ENCODE data around the gene NPIPA1.
"Not testable (repeated sequence)": the region's sequence is repeated elsewhere in the genome, so short reads cannot be mapped to it uniquely, and the experiment has no call there.

The NPIPA1 gene

DNA sequence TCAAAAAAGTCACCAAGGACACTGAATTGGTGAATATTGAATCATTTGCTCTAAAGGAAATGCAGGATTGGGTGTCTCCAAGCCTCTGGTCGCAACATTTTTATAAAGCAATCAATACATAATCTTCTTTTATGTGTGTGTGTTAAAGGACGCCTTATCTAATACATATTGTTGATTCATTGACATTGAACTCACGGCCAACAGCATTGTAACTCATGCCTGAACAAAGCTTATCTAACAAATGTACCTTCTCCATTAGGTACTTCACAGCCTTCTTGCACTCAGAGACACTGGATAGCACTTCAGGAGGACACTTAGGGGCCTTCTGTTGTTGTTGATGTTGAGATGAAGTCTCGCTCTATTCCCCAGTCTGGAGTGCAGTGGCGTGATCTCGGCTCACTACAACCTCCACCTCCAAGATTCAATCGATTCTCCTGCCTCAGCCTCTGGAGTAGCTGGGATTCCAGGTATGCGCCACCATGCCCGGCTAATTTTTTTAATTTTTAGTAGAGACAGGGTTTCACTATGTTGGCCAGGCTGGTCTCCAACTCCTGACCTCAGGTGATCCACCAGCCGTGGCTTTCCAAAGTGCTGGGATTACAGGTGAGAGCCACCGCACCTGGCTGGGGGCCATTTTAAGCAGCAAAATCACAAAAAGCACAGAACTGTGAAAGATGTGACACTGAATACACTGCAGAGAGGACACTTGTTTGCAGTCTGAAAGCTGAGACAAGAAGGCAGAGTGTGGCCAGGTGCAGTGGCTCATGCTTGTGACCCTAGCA is 24.4 kb downstream of the NPIPA1 start:
- in situ Hi-C loops (cut with HindIII; ENCODE audit: low pct_unique_long_range_greater_than_20kb, low sequenced_read_pairs), result no loop called here

DNA sequence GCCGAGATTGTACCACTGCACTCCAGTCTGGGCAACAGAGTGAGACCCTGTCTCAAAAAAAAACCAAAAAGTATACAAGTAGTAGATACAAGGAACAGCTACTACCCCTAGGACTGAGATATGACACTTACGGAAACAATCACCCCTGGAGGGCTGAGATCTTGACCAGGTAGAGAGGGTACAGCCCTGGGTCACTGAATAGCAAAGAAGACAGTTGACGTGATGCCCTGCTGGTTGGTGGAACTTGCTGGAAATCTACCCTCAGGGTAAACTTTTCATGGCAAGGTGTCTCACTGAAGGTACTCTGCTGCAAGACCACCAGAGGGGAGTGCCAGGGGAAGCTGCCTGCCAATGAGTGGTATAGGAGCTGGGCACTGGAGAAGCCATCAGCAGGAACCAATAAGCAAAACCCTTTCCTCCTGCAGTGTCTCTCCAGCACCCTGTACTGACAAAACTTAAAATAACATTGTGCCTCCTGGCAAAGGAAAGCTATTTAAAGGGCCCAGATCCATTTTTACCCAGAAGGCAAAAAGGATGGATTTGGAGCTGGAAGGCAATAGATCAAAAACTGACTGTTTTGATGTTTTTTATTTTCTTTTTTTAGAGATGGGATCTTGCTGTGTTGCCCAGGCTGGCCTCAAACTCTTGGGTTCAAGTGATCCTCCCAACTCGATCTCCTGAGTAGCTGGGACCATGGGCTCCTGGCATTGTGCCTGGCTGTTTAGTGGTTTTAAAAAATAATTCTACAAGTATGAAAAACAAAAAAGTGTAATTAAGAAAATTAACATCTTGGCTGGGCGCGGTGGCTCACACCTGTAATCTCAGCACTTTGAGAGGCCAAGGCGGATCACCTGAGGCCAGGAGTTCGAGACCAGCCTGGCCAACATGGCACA is 26.3 kb downstream of the NPIPA1 start:
- DNase-seq (ENCODE audit: low read depth in 1 of 2, low spot score in 1 of 2), result no peak
- TF ChIP-seq JUND (IDR thresholded peaks at IDR 0.05; ENCODE audit: low read depth), result no peak
- in situ Hi-C loops (cut with HindIII; ENCODE audit: low pct_unique_long_range_greater_than_20kb, low sequenced_read_pairs), result no loop called here

More for the DNA sequence above, 24.4 kb downstream of the NPIPA1 start:
- DNase-seq (ENCODE audit: low read depth in 1 of 2, low spot score in 1 of 2), result no peak
- no peak for TF ChIP-seq JUND (IDR thresholded peaks at IDR 0.05; ENCODE audit: low read depth)

DNA sequence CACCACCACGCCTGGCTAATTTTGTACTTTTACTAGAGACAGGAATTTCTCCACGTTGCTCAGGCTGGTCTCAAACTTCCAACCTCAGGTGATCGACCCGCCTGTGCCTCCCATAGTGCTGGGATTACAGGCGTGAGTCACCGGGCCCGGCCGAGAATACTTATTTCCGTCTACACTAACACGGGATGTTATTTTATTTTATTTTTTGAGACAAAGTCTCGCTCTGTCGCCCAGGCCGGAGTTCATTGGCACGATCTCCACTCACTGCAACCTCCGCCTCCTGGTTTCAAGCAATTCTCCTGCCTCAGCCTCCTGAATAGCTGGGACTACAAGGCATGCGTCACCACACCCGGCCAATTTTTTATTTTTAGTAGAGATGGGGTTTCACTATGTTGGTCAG is 28.1 kb downstream of the NPIPA1 start:
- no peak for TF ChIP-seq JUND (IDR thresholded peaks at IDR 0.05; ENCODE audit: low read depth)
- in situ Hi-C loops (cut with HindIII; ENCODE audit: low pct_unique_long_range_greater_than_20kb, low sequenced_read_pairs), result no loop called here
- DNase-seq (ENCODE audit: low read depth in 1 of 2, low spot score in 1 of 2), result no peak

DNA sequence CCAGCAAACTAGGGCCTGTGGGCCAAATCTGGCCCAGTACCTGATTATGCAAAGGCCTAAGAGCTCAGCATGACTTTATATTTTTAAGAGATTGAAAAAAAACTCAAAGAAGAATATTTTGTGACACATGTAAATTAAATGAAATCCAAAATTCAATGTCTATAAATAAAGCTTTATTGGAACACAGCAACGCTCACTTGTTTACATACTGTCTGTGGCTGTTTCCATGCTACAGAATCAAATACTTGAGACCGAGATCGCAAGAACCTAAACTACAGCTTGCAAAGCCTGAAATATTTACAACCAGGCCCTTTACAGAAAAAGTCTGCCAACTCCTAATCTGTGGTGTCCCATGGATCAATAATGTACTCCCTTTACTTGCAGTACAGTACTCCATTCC is 32.6 kb downstream of the NPIPA1 start:
- in situ Hi-C loops (cut with HindIII; ENCODE audit: low pct_unique_long_range_greater_than_20kb, low sequenced_read_pairs); DNase-seq (ENCODE audit: low read depth in 1 of 2, low spot score in 1 of 2): not testable (repeated sequence)

DNA sequence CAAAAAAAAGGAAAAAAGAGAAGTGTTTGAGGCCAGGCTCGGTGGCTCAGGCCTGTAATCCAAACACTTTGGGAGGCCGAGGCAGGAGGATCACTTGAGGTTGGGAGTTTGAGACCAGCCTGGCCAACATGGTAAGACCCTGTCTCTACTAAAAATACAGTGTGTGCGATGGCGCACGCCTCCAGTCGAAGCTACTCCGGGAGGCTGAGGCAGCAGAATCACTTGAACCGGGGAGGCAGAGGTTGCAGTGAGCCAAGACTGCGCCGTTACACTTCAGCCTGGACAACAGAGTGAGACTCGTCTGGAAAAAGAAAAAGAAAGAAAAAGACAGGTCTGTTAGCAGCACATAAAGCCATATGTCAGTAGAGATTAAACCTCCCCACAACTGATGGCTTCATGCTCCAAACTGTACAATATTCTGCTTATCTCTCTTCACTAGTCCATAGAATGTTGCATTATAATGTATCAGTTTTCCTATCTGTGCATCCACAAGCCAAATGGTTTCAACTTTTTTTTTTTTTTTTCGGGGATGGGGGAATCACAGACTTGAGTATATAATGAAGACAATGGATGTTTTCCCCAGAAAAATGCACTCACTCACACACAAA is 34.5 kb downstream of the NPIPA1 start:
- DNase-seq (ENCODE audit: low read depth in 1 of 2, low spot score in 1 of 2); in situ Hi-C loops (cut with HindIII; ENCODE audit: low pct_unique_long_range_greater_than_20kb, low sequenced_read_pairs): not testable (repeated sequence)

DNA sequence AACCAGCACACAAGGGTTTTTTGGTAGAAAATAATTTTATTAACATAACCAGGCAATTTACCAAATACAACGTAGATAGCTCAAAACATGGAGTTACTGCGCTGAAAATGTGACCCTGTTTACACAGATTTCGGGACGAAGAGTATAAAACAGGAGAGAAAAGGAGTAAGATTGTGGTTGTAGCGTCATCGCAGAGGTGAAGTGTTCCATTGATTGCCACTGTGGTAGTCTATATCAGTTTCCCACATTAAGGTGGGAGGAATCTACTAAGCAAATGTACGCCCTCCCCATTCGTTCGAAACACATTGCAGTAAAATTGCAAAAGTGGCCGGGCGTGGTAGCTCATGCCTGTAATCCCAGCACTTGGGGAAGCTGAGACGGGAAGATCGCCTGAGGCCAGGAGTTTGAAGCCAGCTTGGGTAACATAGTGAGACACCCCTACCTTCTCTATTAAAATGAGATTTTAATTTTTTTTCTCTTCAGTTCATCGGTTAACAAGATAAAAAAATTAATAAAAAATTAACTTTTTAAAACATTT is 36.6 kb downstream of the NPIPA1 start:
- in situ Hi-C loops (cut with HindIII; ENCODE audit: low pct_unique_long_range_greater_than_20kb, low sequenced_read_pairs); DNase-seq (ENCODE audit: low read depth in 1 of 2, low spot score in 1 of 2): not testable (repeated sequence)

DNA sequence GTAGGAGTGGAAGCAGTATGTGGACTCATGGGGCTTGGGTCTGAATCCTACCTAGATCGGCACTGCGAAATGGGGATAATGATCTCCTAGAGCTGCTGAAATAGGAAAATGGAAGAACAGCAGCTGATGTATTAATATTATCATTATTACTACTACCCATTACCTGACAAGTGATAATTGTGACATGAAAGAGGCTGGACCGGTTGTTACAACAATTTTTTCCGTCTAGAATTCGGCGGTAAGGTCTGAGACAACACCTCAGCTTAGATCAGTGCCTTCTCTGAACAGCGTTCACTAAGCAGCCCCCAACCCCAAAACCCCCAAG is 37.0 kb downstream of the NPIPA1 start:
- in situ Hi-C loops (cut with HindIII; ENCODE audit: low pct_unique_long_range_greater_than_20kb, low sequenced_read_pairs), result not testable (repeated sequence)
- DNase-seq (ENCODE audit: low read depth in 1 of 2, low spot score in 1 of 2), result peak in 1 of 2 experiments; percentile 76

DNA sequence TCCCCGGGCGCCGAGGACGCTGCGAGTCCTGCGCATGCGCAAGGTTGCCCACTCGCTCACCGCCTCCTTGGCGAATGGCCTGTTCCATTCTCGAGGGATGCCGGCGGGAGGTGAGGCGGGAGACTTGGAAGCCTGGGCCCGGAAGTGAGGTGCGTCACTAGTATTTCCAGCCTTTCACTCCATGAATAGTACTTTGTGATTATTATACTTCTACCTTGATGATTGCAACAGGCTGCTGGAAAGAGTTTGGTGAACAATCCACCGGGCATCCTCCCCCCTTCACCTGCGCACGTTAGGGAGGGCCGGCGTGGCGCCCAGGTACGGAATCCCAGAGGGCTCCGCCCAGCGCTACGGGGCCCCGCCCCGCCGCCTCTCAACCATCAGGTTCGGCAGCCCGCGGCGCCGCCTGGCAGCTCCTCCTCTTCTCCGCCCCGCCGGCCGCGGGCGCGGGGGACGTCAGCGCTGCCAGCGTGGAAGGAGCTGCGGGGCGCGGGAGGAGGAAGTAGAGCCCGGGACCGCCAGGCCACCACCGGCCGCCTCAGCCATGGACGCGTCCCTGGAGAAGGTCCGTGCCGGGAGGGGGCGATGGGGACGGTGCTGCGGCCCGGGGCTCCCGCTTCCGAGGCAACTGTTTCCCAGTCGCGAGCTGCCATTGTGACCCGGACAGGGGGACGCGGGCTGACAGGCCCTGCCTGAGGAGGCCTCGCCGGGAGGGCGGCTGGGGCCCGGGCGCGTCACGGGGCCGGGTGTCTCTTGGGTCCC is 37.6 kb downstream of the NPIPA1 start, which contains the start of gene PDXDC1:
TSS of gene PDXDC1 (plus strand) at position 371 of the 762 bp plus-strand sequence. CDS start at position 545, 174 bp downstream.
- in situ Hi-C loops (cut with HindIII; ENCODE audit: low pct_unique_long_range_greater_than_20kb, low sequenced_read_pairs), result not testable (repeated sequence)
- peak; percentile 64 to 96 for DNase-seq (ENCODE audit: low read depth in 1 of 2, low spot score in 1 of 2)

DNA sequence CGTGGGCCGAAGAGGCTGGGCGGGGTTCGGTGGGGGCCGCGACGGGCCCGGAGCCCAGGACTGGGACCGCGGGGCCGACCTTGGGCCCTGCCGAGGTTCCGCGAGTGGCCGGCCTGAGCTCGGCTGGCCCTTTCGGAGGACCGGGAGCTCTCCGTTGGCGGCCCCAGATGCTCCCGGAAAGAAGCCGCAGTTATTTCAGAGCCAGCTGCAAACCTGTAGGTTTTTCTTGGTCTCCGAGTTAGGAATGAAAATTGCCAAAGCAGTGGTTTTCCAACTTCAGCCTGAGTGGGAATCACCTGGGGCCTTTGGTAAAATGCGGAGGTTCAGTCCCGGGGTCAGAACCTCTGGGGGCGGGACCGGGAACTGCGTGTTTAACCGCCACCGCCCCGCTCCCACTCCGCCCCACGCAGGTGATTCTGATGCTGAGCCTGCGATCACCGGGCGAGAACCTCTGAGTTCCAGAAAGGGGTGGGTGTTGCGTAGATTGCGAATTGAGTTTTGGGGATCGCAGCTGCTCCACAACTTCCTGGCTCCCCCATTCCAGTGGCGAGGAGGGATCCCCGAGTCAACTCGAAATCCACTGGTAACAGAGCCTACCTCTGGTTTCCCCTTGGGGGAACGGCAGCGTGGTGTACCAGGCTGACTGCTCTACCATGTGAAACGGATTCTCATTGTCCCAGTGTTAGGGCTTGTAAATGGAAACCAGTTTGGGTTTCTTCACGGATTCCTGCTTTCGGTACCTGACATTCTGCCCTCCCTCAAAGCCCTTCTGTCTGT is 38.4 kb downstream of the NPIPA1 start:
- DNase-seq (ENCODE audit: low read depth in 1 of 2, low spot score in 1 of 2), result peak in 1 of 2 experiments; percentile 60
- in situ Hi-C loops (cut with HindIII; ENCODE audit: low pct_unique_long_range_greater_than_20kb, low sequenced_read_pairs), result not testable (repeated sequence)

DNA sequence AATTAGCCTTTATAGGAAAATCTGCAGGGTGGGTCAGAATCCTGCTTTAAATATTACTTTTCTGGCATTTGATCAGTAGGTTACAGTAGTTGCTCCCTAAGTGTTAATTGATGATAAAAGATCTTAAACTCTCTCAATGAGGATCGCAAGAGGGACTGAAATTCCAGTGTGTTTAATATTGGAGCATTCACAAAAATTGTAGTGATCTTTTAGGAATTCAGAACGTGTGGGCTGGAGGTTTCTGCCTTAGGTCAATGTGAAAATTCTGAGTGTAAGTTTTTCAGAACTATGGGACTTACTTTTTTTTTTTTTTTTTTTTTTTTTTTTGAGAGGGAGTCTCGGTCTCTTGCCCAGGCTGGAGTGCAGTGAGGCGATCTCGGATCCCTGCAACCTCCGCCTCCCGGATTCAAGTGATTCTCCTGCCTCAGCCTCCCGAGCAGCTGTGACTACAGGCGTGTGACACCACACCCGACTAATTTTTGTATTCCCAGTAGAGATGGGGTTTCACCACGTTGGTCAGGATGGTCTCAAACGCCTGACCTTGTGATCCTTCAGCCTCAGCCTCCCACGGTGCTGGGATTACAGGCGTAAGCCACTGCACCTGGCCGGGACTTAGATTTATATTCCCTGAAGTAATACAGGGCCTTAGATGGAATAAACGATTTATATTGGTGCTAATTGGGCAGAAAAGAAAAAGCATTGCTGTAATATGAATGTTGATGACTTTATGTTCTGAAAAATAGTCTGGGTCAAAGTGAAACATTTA is 39.9 kb downstream of the NPIPA1 start:
- DNase-seq (ENCODE audit: low read depth in 1 of 2, low spot score in 1 of 2); in situ Hi-C loops (cut with HindIII; ENCODE audit: low pct_unique_long_range_greater_than_20kb, low sequenced_read_pairs): not testable (repeated sequence)

DNA sequence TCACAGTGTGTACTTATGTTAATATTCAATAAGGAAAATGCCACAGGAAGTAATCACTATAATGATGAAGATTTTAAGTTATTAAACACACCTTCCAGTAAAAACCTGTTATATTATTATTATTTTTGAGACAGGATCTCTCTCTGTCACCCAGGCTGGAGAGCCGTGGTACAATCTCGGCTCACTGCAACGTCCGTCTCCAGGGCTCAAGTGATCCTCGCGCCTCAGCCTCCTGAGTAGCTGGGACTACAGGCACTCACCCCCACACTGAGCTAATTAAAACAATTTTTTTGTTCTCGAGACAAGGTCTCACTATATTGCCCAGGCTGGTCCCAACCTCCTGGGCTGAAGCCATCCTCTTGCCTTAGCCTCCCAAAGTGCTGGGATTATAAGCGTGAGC is 41.0 kb downstream of the NPIPA1 start:
- DNase-seq (ENCODE audit: low read depth in 1 of 2, low spot score in 1 of 2); in situ Hi-C loops (cut with HindIII; ENCODE audit: low pct_unique_long_range_greater_than_20kb, low sequenced_read_pairs): not testable (repeated sequence)

DNA sequence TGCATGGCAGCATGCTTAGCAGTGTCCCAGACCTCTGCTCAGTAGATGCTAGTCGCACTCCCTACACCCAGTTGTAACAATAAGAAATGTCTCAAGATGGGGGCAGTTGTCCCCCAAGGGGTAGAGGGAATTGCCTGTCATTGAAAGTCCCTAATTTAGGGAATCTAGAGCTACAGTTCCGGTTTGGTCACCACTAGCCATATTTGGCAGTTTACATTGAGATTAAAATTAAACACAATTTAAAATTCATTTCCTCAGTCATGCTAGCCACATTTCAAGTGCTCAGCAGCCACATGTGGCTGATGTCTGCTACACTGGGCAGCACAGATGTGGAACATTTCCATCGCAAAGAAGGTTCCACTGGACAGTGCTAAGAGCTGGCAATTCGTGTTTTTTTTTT is 41.7 kb downstream of the NPIPA1 start:
- DNase-seq (ENCODE audit: low read depth in 1 of 2, low spot score in 1 of 2); in situ Hi-C loops (cut with HindIII; ENCODE audit: low pct_unique_long_range_greater_than_20kb, low sequenced_read_pairs): not testable (repeated sequence)

DNA sequence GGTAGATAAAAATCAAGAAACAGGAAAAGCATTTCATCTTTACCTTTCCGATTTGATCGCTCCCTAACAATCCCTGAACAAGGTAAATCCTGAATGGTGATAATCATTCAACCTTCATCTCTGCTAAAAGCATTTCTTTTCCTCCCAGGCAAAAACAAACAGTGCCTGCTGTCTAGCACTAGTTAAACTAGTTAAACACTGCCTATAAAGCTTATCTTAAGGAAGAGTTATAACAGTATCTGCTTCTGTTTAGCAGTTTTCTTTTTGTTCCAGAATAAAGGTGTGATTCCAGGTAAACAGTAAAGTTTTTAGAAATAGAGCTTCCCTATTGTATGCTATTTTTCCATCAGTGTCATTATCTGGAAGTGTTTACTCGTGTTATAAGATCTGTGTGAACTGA is 44.0 kb downstream of the NPIPA1 start:
- in situ Hi-C loops (cut with HindIII; ENCODE audit: low pct_unique_long_range_greater_than_20kb, low sequenced_read_pairs); DNase-seq (ENCODE audit: low read depth in 1 of 2, low spot score in 1 of 2): not testable (repeated sequence)

DNA sequence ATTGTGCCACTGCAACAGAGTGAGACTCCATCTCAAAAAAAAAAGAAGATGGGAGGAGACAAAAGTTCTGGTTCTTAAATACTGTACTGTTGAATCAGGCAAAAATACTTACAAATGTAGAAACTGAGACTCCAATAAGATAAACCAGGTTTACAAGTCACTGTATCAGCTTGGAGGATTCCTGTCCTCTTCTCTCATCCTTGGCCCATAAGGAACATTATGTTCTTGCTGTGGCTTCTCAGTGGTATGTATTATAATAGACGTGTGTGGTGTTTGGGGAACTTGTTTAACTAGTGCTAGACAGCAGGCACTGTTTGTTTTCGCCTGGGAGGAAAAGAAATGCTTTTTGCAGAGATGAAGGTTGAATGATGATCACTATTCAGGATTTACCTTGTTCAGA is 45.3 kb downstream of the NPIPA1 start:
- DNase-seq (ENCODE audit: low read depth in 1 of 2, low spot score in 1 of 2); in situ Hi-C loops (cut with HindIII; ENCODE audit: low pct_unique_long_range_greater_than_20kb, low sequenced_read_pairs): not testable (repeated sequence)

DNA sequence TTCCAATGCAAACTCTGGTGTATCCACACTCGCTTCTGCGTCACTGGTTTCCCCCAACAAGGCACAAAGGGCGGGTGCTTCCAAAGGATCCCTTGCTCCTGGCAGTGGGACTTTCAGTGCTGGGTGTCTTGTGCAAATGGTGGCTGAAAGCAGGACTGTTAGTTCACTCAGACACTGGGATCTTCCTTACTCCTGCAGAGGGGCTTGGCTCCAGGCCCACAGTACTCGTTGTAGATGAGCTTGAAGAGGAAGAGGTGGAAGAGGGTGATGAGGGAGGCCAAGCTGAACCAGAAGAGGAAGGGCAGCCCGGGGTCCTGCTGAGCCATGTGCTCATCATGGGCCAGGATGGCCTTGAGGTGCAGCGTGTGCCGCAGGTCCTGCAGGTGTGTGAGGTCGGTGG is 50.8 kb downstream of the NPIPA1 start:
- DNase-seq (ENCODE audit: low read depth in 1 of 2, low spot score in 1 of 2); in situ Hi-C loops (cut with HindIII; ENCODE audit: low pct_unique_long_range_greater_than_20kb, low sequenced_read_pairs): not testable (repeated sequence)
